Tibial nerve (tissue), 4 donors: ENCODE results near the gene UQCC3. TPM values are rescaled to one million over a fixed set of nuclear protein-coding genes. Genes with fewer than 3 reads are reported as not detected.
A peak's percentile ranks its signal among the peaks of the same experiment; 100 is the strongest.
"Not testable (repeated sequence)": the region's sequence is repeated elsewhere in the genome, so short reads cannot be mapped to it uniquely, and the experiment has no call there.

Experiments
- DNase-seq, 2 donors: peaks; one replicate each; pipeline ENCODE4 v3.0.0-alpha.2; 2019; ENCODE audit warnings: low spot score in 2 of 2
- H3K27ac ChIP-seq, 4 donors: fragments of 200-600 bp; sonication (generic) in 3 of 4; one replicate each; pipeline ENCODE4 v1.5.1; 2017 to 2019; ENCODE audit warnings: mild to moderate bottlenecking in 1 of 4
- H3K27me3 ChIP-seq, 2 donors: fragments of 200-600 bp; sonication (generic) in 1 of 2; one replicate each; pipeline versions ENCODE4 v1.5.1 to v1.6.0; 2017 to 2019
- H3K36me3 ChIP-seq, 3 donors: fragments of 200-600 bp; sonication (generic); one replicate each; pipeline ENCODE4 v1.5.1; 2018 to 2019
- H3K4me1 ChIP-seq, 4 donors: fragments of 200-600 bp; sonication (generic) in 3 of 4; one replicate each; pipeline ENCODE4 v1.5.1; 2017 to 2019
- H3K4me3 ChIP-seq, 4 donors: fragments of 200-600 bp; sonication (generic) in 3 of 4; one replicate each; pipeline ENCODE4 v1.5.1; 2017 to 2019; ENCODE audit warnings: mild to moderate bottlenecking in 1 of 4, moderate library complexity in 1 of 4
- H3K9me3 ChIP-seq, 4 donors: fragments of 200-600 bp; sonication (generic) in 3 of 4; one replicate each; pipeline ENCODE4 v1.5.1; 2017 to 2019
- CTCF ChIP-seq, 5 experiments: fragments of 200-600 bp in 3 of 5; fragments of 450-650 bp in 2 of 5; sonication (generic) in 3 of 5; IDR thresholded peaks; one replicate each; pipeline ENCODE4 v1.5.1; 2016 to 2019; ENCODE audit warnings: antibody characterized with exemption in 5 of 5, mild to moderate bottlenecking in 3 of 5, moderate library complexity in 2 of 5
- EP300 ChIP-seq, 2 donors: sonication (generic); formaldehyde crosslinking; IDR thresholded peaks; one replicate each; pipeline ENCODE4 v1.6.1; 2017; ENCODE audit warnings: antibody characterized with exemption in 2 of 2, mild to moderate bottlenecking in 1 of 2
- POLR2A ChIP-seq, 2 donors: fragments of 450-650 bp; IDR thresholded peaks; one replicate each; pipeline ENCODE4 v1.6.1; 2017; ENCODE audit warnings: antibody characterized with exemption in 2 of 2, mild to moderate bottlenecking in 2 of 2, moderate library complexity in 2 of 2
- WGBS, 2 donors: methylation state at CpG; one replicate each; pipeline ENCODE4 v1.1.5; 2018; 5-methylcytosine and 5-hydroxymethylcytosine counted together
- total RNA-seq, 4 donors: library from RNA; depleted of rRNA; stranded (reverse); fragments of >200 nt; gene quantifications; one replicate each; pipeline ENCODE4 v1.1.0, GENCODE V29; 2016

Gene UQCC3
- total RNA-seq, 4 donors from 2014 or later = 7.6 to 22.2 (median 14.6) TPM

GRCh38 chr11:62671236-62671607 lies 251 bp upstream of the UQCC3 start:
- no peaks in the 10 kb centered on the region for H3K9me3 ChIP-seq
- peak overlapping the region; percentile 72 to 93 (median 86) for H3K27ac ChIP-seq
- H3K4me1 ChIP-seq = peaks cover 0 to 67% (median 36%) of the 10 kb centered on the region in 4 donors
- WGBS, 2 donors = 0 to 1% methylated on average over 17 of the region's 17 CpGs
- H3K27me3 ChIP-seq = no peaks in the 10 kb centered on the region
- H3K36me3 ChIP-seq = peaks cover 0 to 45% (median 0%) of the 10 kb centered on the region in 3 donors
- DNase-seq = no peak
- TF ChIP-seq CTCF (IDR thresholded peaks at IDR 0.05) (no peak), EP300 (IDR thresholded peaks at IDR 0.05) (no peak), POLR2A (IDR thresholded peaks at IDR 0.05) (no peak)
- H3K4me3 ChIP-seq = peak overlapping the region; percentile 46 to 87 (median 70)

- H3K9me3 ChIP-seq = no peaks in the 10 kb centered on the region
- H3K27me3 ChIP-seq = no peaks in the 10 kb centered on the region
- peaks cover 0 to 48% (median 0%) of the 10 kb centered on the region in 3 donors for H3K36me3 ChIP-seq
- peak overlapping the region in 2 of 4 donors; percentile 90 to 93 for H3K27ac ChIP-seq
- peaks cover 0 to 67% (median 27%) of the 10 kb centered on the region in 4 donors for H3K4me1 ChIP-seq
- TF ChIP-seq CTCF (IDR thresholded peaks at IDR 0.05) (no peak), POLR2A (IDR thresholded peaks at IDR 0.05) (no peak), EP300 (IDR thresholded peaks at IDR 0.05) (no peak)
- DNase-seq = no peak
- peak overlapping the region in 1 of 4 donors; percentile 28 for H3K4me3 ChIP-seq
- WGBS, 2 donors = 76% methylated on average over 2 of the region's 2 CpGs
Observed at GRCh38 chr11:62673196-62673525, 1.7 kb downstream of the UQCC3 start.

GRCh38 chr11:62675415-62675814 lies 3.9 kb downstream of the UQCC3 start:
- Histone ChIP-seq H3K4me1 (peaks cover 0 to 65% (median 31%) of the 10 kb centered on the region in 4 donors), H3K36me3 (peaks cover 0 to 48% (median 0%) of the 10 kb centered on the region in 3 donors)
- not testable (repeated sequence) for H3K27me3 ChIP-seq, DNase-seq, H3K27ac ChIP-seq, H3K9me3 ChIP-seq, H3K4me3 ChIP-seq
- WGBS, 2 donors = 92 to 93% methylated on average over 10 of the region's 10 CpGs

GRCh38 chr11:62676698-62677097 lies 5.2 kb downstream of the UQCC3 start:
- 28 to 49% methylated on average over 6 of the region's 6 CpGs for WGBS, 2 donors

GRCh38 chr11:62677156-62677555 lies 5.7 kb downstream of the UQCC3 start:
- H3K27me3 ChIP-seq = no peaks in the 10 kb centered on the region
- H3K36me3 ChIP-seq = peaks cover 0 to 48% (median 0%) of the 10 kb centered on the region in 3 donors
- no peak overlapping the region for H3K4me3 ChIP-seq
- peak overlapping the region in 1 of 4 donors; percentile 91 for H3K27ac ChIP-seq
- TF ChIP-seq EP300 (IDR thresholded peaks at IDR 0.05) (no peak), CTCF (IDR thresholded peaks at IDR 0.05) (no peak), POLR2A (IDR thresholded peaks at IDR 0.05) (no peak)
- peaks cover 0 to 71% (median 26%) of the 10 kb centered on the region in 4 donors for H3K4me1 ChIP-seq
- WGBS, 2 donors = 78 to 81% methylated on average over 6 of the region's 6 CpGs
- no peaks in the 10 kb centered on the region for H3K9me3 ChIP-seq
- no peak for DNase-seq

More at GRCh38 chr11:62676698-62677097, 5.2 kb downstream of the UQCC3 start:
- Histone ChIP-seq H3K27me3 (no peaks in the 10 kb centered on the region), H3K4me3 (no peak overlapping the region), H3K36me3 (peaks cover 0 to 48% (median 0%) of the 10 kb centered on the region in 3 donors), H3K4me1 (peaks cover 0 to 72% (median 27%) of the 10 kb centered on the region in 4 donors), H3K9me3 (no peaks in the 10 kb centered on the region), H3K27ac (no peak overlapping the region)
- DNase-seq = no peak
- TF ChIP-seq CTCF (IDR thresholded peaks at IDR 0.05) (no peak), POLR2A (IDR thresholded peaks at IDR 0.05) (no peak), EP300 (IDR thresholded peaks at IDR 0.05) (no peak)

GRCh38 chr11:62677714-62678113 lies 6.2 kb downstream of the UQCC3 start:
- Histone ChIP-seq H3K36me3 (peaks cover 0 to 48% (median 0%) of the 10 kb centered on the region in 3 donors), H3K27me3 (no peaks in the 10 kb centered on the region), H3K9me3 (no peaks in the 10 kb centered on the region), H3K27ac (peak overlapping the region in 1 of 4 donors; percentile 91), H3K4me3 (peak overlapping the region in 2 of 4 donors; percentile 91 to 95), H3K4me1 (peaks cover 0 to 66% (median 22%) of the 10 kb centered on the region in 4 donors)
- TF ChIP-seq EP300 (IDR thresholded peaks at IDR 0.05) = no peak
- TF ChIP-seq POLR2A (IDR thresholded peaks at IDR 0.05) = no peak
- TF ChIP-seq CTCF (IDR thresholded peaks at IDR 0.05) = no peak
- no peak for DNase-seq
- 75 to 81% methylated on average over 15 of the region's 15 CpGs for WGBS, 2 donors
